Fibroblast of mammary gland (primary cell): ENCODE results near the gene ATF7.
"Not testable (repeated sequence)": the region's sequence is repeated elsewhere in the genome, so short reads cannot be mapped to it uniquely, and the experiment has no call there.

ENCODE experiments used
- DNase-seq: peaks from one replicate; pipeline ENCODE4 v3.0.0-alpha.2; 2010; ENCODE audit warnings: low read depth
- H3K4me3 ChIP-seq: 2 replicates; pipeline ENCODE4 v1.5.1; 2011; ENCODE audit warnings: low read depth, mild to moderate bottlenecking, low read length, moderate library complexity; ENCODE audit not compliant: control insufficient read depth
- CTCF ChIP-seq: conservative IDR thresholded peaks from 2 replicates; pipeline ENCODE4 v1.5.1; 2011; ENCODE audit warnings: low read depth, low read length, inconsistent platforms; ENCODE audit not compliant: control insufficient read depth, insufficient read depth

The ATF7 gene

GRCh38 chr12:53660041-53660440, 33.9 kb upstream of the ATF7 start:
- H3K4me3 ChIP-seq: no peak overlapping the region
- peak; percentile 6 for DNase-seq
- no peak for TF ChIP-seq CTCF

- TF ChIP-seq CTCF: no peak
- H3K4me3 ChIP-seq: no peak overlapping the region
- DNase-seq: peak; percentile 18
Observed at GRCh38 chr12:53659571-53659981, 33.4 kb upstream of the ATF7 start.

- TF ChIP-seq CTCF: no peak
- no peak overlapping the region for H3K4me3 ChIP-seq
- DNase-seq: peak; percentile 67
Observed at GRCh38 chr12:53659011-53659551, 32.9 kb upstream of the ATF7 start.

- TF ChIP-seq CTCF: no peak
- H3K4me3 ChIP-seq: no peak overlapping the region
- DNase-seq: peak; percentile 18
Observed at GRCh38 chr12:53657041-53657440, 30.9 kb upstream of the ATF7 start.

- DNase-seq: no peak
- no peak for TF ChIP-seq CTCF
Observed at GRCh38 chr12:53653595-53653994, 27.4 kb upstream of the ATF7 start.

GRCh38 chr12:53652366-53652765, 26.2 kb upstream of the ATF7 start:
- no peak for DNase-seq
- H3K4me3 ChIP-seq: no peak overlapping the region
- TF ChIP-seq CTCF: no peak

More at GRCh38 chr12:53653595-53653994, 27.4 kb upstream of the ATF7 start:
- no peak overlapping the region for H3K4me3 ChIP-seq

GRCh38 chr12:53651737-53652136, 25.6 kb upstream of the ATF7 start:
- H3K4me3 ChIP-seq: no peak overlapping the region
- TF ChIP-seq CTCF: no peak
- no peak for DNase-seq

GRCh38 chr12:53646300-53646699, 20.1 kb upstream of the ATF7 start:
- H3K4me3 ChIP-seq, DNase-seq: not testable (repeated sequence)
